ENCODE measurements around the gene RRBP1.

Gene RRBP1

DNA sequence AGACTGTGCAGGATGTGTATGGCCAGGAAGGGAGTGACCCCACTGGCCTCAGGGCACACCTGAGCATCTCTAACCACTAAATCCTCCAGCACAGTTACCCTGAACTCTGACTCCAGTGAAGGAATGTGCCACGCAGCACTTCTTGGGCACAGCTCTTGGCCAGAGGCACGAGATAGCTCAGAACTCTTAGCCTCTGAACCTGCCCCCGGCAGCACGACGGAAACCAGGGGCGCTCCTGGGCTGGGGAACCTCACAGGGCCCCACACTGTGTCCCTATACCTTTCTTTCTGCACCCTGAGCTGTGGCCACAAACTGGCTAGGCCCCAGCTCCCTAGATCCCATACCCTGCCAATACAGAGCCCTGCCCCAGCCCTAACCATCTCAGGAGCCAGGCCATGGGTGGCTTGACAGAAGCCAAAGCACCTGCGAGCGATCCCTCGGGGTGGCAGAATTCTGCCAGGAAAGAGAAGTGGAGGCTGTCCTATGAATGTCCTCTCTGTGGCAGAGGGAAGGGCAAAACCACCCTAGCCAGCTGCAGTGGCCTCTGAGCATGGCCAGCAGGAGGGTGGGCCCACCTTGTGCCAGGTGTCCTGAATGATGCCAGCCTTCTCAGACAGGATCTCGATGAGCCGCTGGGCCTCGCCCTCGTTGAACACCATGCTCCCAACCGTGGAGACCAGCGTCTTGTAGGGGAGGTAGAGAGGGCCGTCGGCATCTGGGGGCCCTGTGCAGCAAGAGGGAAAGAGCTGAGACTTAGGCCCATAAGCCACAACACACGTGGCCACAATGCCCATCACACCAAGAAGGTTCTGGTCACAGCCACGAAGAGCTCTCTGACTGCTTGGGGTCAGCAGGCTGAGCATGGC lies 39.4 kb downstream of the RRBP1 start:
- TF ChIP-seq, protein P1, sequence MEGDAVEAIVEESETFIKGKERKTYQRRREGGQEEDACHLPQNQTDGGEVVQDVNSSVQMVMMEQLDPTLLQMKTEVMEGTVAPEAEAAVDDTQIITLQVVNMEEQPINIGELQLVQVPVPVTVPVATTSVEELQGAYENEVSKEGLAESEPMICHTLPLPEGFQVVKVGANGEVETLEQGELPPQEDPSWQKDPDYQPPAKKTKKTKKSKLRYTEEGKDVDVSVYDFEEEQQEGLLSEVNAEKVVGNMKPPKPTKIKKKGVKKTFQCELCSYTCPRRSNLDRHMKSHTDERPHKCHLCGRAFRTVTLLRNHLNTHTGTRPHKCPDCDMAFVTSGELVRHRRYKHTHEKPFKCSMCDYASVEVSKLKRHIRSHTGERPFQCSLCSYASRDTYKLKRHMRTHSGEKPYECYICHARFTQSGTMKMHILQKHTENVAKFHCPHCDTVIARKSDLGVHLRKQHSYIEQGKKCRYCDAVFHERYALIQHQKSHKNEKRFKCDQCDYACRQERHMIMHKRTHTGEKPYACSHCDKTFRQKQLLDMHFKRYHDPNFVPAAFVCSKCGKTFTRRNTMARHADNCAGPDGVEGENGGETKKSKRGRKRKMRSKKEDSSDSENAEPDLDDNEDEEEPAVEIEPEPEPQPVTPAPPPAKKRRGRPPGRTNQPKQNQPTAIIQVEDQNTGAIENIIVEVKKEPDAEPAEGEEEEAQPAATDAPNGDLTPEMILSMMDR (IDR thresholded peaks at IDR 0.05; ENCODE audit: extremely low read depth, missing control alignments) = no peak
- DNase-seq (ENCODE audit: low spot score) = no peak

DNA sequence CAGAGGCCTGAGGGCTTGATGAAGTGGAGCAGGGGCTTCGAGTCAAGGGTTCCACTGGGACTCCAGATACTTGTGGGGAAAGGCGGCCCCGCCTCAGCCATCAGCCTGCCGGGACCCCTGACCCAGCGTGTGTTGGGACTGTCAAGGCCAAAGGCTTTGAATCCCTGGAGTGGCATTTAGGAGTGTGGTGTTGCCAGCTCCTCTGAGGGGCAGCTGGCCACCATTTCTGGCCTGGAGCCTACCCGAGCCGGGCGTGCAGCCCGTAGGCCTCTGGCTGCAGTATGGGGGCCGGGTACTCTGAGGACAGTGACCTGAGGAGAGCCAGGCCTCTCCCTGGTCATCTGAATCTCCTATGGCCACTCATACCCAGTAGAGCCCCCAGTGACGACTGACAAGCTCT lies 40.0 kb downstream of the RRBP1 start:
- TF ChIP-seq, protein P1 (IDR thresholded peaks at IDR 0.05; ENCODE audit: extremely low read depth, missing control alignments) = no peak
- DNase-seq (ENCODE audit: low spot score) = no peak

DNA sequence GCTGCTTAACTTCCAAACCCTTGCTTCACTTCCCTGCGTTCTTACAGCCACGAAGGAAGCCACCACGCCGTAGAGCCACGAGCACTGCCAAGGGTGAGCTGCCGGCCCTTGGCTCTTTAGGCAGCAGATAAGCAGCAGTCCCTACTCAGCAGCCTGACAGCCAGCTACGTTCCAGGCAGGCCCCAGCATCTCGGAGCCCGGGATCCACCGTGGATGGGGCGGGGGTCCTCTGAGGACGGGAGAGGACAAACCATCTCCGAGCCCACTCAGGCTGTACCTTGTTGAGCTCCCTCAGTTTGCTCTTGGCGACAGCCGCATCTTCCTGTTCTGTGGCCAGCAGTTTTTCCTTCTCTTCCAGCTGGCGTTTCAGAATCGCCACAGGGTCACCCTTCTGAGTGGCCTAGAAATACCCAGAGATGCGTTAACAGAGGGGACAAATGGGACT lies 40.5 kb downstream of the RRBP1 start:
- DNase-seq (ENCODE audit: low spot score) = no peak
- TF ChIP-seq, protein P1 (IDR thresholded peaks at IDR 0.05; ENCODE audit: extremely low read depth, missing control alignments) = no peak

DNA sequence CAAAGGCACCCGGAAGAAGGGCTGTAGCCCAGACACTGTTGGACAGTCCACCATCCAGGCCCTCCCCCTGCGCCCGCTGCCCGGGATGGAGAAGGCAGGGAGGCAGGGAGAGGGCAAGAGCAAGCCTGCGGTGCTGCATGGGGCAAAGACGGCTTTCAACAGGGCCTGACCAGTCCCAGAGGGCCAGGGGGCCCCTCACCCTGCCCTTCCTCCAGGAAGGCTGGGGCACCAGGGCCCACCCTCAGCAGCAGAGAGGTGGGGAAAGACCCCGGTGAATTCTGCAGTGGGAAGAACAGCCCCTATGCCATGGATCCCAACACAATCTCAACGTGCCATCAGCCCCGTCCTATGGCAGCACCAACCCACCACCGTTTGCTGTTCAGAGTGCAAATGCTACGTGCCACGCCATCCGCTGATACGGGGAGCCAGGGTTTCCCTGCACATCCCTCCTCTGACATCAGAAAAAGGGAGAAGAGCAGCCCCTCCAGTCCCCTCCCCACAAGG lies 41.1 kb downstream of the RRBP1 start:
- DNase-seq (ENCODE audit: low spot score) = no peak
- TF ChIP-seq, protein P1 (IDR thresholded peaks at IDR 0.05; ENCODE audit: extremely low read depth, missing control alignments) = no peak

DNA sequence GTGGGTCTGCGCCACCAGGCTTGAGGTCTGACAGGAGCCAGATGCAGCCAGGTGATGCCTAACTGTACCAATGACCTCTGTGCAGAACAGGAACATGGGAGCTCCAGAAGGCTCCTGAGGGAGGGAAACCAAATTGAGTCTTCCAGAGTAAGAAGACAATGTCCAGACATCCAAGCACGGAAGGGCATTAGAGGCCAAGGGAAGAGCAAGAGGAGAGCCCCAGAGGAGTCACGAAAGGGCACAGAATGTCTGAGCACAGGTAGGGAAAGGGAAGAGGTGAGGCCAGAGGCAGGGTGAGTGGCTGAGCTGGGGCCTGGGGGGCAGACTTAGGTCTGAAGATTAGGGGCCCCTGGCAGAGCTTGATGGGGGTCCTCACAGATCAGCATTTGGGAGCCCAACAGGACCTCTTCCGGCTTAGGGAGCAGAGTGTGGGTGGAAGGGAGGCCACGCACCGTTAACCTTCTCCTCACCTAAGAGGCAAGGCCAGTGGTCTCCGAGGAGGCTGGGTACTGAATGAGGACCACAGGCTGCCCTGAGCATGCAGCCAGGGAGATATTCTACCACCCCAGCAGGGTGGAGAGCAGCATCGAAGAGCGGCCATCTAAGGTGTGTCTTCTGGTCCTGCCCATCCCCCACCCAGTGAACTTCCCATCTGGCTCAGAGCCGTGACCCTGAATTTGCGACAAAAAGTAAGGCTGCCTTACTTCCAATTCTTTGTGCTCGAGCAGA lies 41.7 kb downstream of the RRBP1 start:
- TF ChIP-seq, protein P1 (IDR thresholded peaks at IDR 0.05; ENCODE audit: extremely low read depth, missing control alignments) = no peak
- DNase-seq (ENCODE audit: low spot score) = no peak

DNA sequence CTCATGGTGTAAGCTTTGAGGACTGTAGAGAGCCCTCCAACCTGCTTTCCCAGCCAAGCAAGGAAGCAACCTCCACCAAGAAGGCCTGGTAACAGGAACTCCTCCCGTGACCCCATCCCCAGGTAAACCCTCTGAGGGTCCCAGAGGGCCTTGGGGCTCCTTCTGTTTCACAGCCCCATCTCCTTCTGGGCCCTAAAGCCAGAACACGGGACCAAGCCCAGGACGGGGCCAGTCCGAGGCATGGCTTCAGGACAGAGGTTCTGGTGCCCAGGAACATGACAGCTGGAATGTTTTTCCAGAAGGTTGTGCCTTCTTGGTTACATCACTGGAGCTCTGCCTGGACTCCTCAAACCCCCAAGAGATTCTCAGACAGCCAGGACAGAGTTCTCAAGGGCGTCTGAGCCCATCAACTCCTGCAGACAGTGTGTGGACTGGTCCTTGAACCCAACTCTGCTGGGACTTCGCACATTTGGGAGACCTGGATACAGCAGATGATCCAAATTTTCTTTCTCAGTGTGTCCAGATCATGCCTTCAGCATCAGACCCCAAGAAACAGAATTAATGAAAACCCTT lies 43.1 kb downstream of the RRBP1 start:
- TF ChIP-seq, protein P1 (IDR thresholded peaks at IDR 0.05; ENCODE audit: extremely low read depth, missing control alignments) = no peak
- DNase-seq (ENCODE audit: low spot score) = no peak
